Glutamatergic neuron (in vitro differentiated cells): ENCODE results near the gene IKZF3. TPM values are rescaled to one million over a fixed set of nuclear protein-coding genes. Genes with fewer than 3 reads are reported as not detected.
"Not testable (repeated sequence)": the region's sequence is repeated elsewhere in the genome, so short reads cannot be mapped to it uniquely, and the experiment has no call there.

Source experiments
- DNase-seq: peaks from one replicate; pipeline ENCODE4 v3.0.0; 2022
- H3K27ac Mint-ChIP-seq: one replicate; pipeline ENCODE4 v1.8.0; 2020; ENCODE audit warnings: mild to moderate bottlenecking, mixed read lengths, inconsistent platforms; ENCODE audit not compliant: unreplicated experiment
- H3K27me3 Mint-ChIP-seq: one replicate; pipeline ENCODE4 v1.8.0; 2020; ENCODE audit warnings: mild to moderate bottlenecking, moderate library complexity, mixed read lengths, inconsistent platforms; ENCODE audit not compliant: unreplicated experiment
- H3K36me3 Mint-ChIP-seq: one replicate; pipeline ENCODE4 v1.8.0; 2020; ENCODE audit warnings: mild to moderate bottlenecking, mixed read lengths, inconsistent platforms; ENCODE audit not compliant: unreplicated experiment
- H3K4me1 Mint-ChIP-seq: one replicate; pipeline ENCODE4 v1.8.0; 2020; ENCODE audit warnings: mild to moderate bottlenecking, low read depth, mixed read lengths, inconsistent platforms; ENCODE audit not compliant: unreplicated experiment
- H3K4me3 Mint-ChIP-seq: one replicate; pipeline ENCODE4 v1.8.0; 2020; ENCODE audit warnings: mild to moderate bottlenecking, mixed read lengths, inconsistent platforms; ENCODE audit not compliant: unreplicated experiment
- H3K9me3 Mint-ChIP-seq: one replicate; pipeline ENCODE4 v1.8.0; 2020; ENCODE audit warnings: mild to moderate bottlenecking, moderate library complexity, mixed read lengths, inconsistent platforms; ENCODE audit not compliant: unreplicated experiment
- CTCF ChIP-seq: fragments of 200-600 bp; sonication (generic); IDR thresholded peaks from one replicate; pipeline ENCODE4 v1.5.0; 2021; ENCODE audit not compliant: partially characterized antibody, unreplicated experiment
- long read RNA-seq: library from polyadenylated mRNA; unstranded; transcript quantifications from one replicate; pipeline ENCODE4 v2.0.0, GENCODE V29; 2020; ENCODE audit not compliant: unreplicated experiment
- total RNA-seq: library from RNA; stranded (reverse); fragmentation: NEBNext Ultra II Directional; extraction: Animal tissue kit (Norgen Biotek cat#: 25700); gene quantifications from one replicate; pipeline ENCODE4 v1.2.1, GENCODE V29; 2021; ENCODE audit not compliant: unreplicated experiment

IKZF3 gene
- not detected for total RNA-seq
- long read RNA-seq: 0 reads

GRCh38 chr17:39863918-39864746 lies at the start of gene IKZF3:
TSS of gene IKZF3 (minus strand) at chr17:39864312. CDS start at chr17:39864126, 186 bp downstream.
- DNase-seq: peak; percentile 81
- Mint-ChIP-seq H3K4me3 (peak within 1 kb of the TSS; percentile 3), H3K4me1 (no peaks in the 10 kb centered on the region)

GRCh38 chr17:39908789-39909352 lies 44.8 kb upstream of the IKZF3 start:
- H3K9me3 Mint-ChIP-seq: no peaks in the 10 kb centered on the region
- no peaks in the 10 kb centered on the region for H3K4me1 Mint-ChIP-seq
- no peak overlapping the region for H3K4me3 Mint-ChIP-seq
- no peak for DNase-seq
- peaks cover 4% of the 10 kb centered on the region for H3K36me3 Mint-ChIP-seq
- TF ChIP-seq CTCF: no peak
- peaks cover 2% of the 10 kb centered on the region for H3K27me3 Mint-ChIP-seq
- no peak overlapping the region for H3K27ac Mint-ChIP-seq

More at GRCh38 chr17:39863918-39864746, at the start of gene IKZF3:
- Mint-ChIP-seq H3K27ac (no peak within 1 kb of the TSS), H3K9me3 (peaks cover 4% of the 10 kb centered on the region), H3K36me3 (peaks cover 10% of the 10 kb centered on the region), H3K27me3 (peaks cover 14% of the 10 kb centered on the region)
- no peak for TF ChIP-seq CTCF

GRCh38 chr17:39904990-39905288 lies 40.8 kb upstream of the IKZF3 start:
- H3K27me3 Mint-ChIP-seq: no peaks in the 10 kb centered on the region
- H3K4me1 Mint-ChIP-seq: no peaks in the 10 kb centered on the region
- no peak for DNase-seq
- H3K36me3 Mint-ChIP-seq: peaks cover 4% of the 10 kb centered on the region
- TF ChIP-seq CTCF: no peak
- no peaks in the 10 kb centered on the region for H3K9me3 Mint-ChIP-seq
- H3K27ac Mint-ChIP-seq: no peak overlapping the region
- H3K4me3 Mint-ChIP-seq: no peak overlapping the region

GRCh38 chr17:39903158-39903884 lies 39.2 kb upstream of the IKZF3 start:
- no peak for TF ChIP-seq CTCF
- no peak overlapping the region for H3K27ac Mint-ChIP-seq
- no peaks in the 10 kb centered on the region for H3K27me3 Mint-ChIP-seq
- no peak for DNase-seq
- H3K4me1 Mint-ChIP-seq: no peaks in the 10 kb centered on the region
- no peaks in the 10 kb centered on the region for H3K9me3 Mint-ChIP-seq
- H3K4me3 Mint-ChIP-seq: no peak overlapping the region
- peaks cover 4% of the 10 kb centered on the region for H3K36me3 Mint-ChIP-seq

GRCh38 chr17:39902027-39902426 lies 37.9 kb upstream of the IKZF3 start:
- not testable (repeated sequence) for DNase-seq, H3K36me3 Mint-ChIP-seq, H3K9me3 Mint-ChIP-seq, H3K4me1 Mint-ChIP-seq, H3K4me3 Mint-ChIP-seq, H3K27ac Mint-ChIP-seq, H3K27me3 Mint-ChIP-seq
